ENCODE results near the gene DCTPP1.
A peak's percentile ranks its signal among the peaks of the same experiment; 100 is the strongest.

DCTPP1 gene

GRCh38 chr16:30381291-30382041 is 48.4 kb downstream of the DCTPP1 start:
- no peak for DNase-seq (ENCODE audit: low read depth in 2 of 2)

GRCh38 chr16:30380803-30381208 is 49.0 kb downstream of the DCTPP1 start:
- DNase-seq (ENCODE audit: low read depth in 2 of 2): no peak

- no peak for DNase-seq (ENCODE audit: low read depth in 2 of 2)
Measured at GRCh38 chr16:30380072-30380802, 49.6 kb downstream of the DCTPP1 start.

- no peak for DNase-seq (ENCODE audit: low read depth in 2 of 2)
Measured at GRCh38 chr16:30379158-30379783, 50.6 kb downstream of the DCTPP1 start.

- peak; percentile 98 to 99 for DNase-seq (ENCODE audit: low read depth in 2 of 2)
Measured at GRCh38 chr16:30378236-30379157, 51.3 kb downstream of the DCTPP1 start.

GRCh38 chr16:30377812-30378235 is 52.0 kb downstream of the DCTPP1 start:
- peak; percentile 81 to 83 for DNase-seq (ENCODE audit: low read depth in 2 of 2)

- DNase-seq (ENCODE audit: low read depth in 2 of 2): no peak
Measured at GRCh38 chr16:30377050-30377811, 52.6 kb downstream of the DCTPP1 start.

GRCh38 chr16:30376461-30376902 is 53.3 kb downstream of the DCTPP1 start:
- no peak for DNase-seq (ENCODE audit: low read depth in 2 of 2)

GRCh38 chr16:30375864-30376263 is 54.0 kb downstream of the DCTPP1 start:
- no peak for DNase-seq (ENCODE audit: low read depth in 2 of 2)

- no peak for DNase-seq (ENCODE audit: low read depth in 2 of 2)
Measured at GRCh38 chr16:30374538-30374937, 55.3 kb downstream of the DCTPP1 start, which contains the start of gene MYL11. Gene MYL11, plus strand, starts transcription at chr16:30374802. Its CDS starts 56 bp downstream, at chr16:30374858.

All from stimulated activated CD4-positive, alpha-beta T cell treated with anti-CD3 and anti-CD28 coated beads, Interleukin-15, amount 100 ng/mL, for 48 hours (primary cell).